Activated T-cell treated with anti-CD3 and anti-CD28 coated beads, Interleukin-2, amount 50 U/mL, for 4 hours (primary cell): ENCODE results near the gene AMBRA1. TPM values are rescaled to one million over a fixed set of nuclear protein-coding genes. Genes with fewer than 3 reads are reported as not detected.

Experiments
- ATAC-seq, 2 donors: fragments of 200-7000 bp; cut with Tn5 transposase; one replicate each; pipeline ENCODE4 v1.10.0; 2021
- DNase-seq: peaks from one replicate; pipeline ENCODE4 v3.0.0-alpha.2; 2020
- H3K27me3 Mint-ChIP-seq: one replicate; pipeline ENCODE4 v1.8.0; 2021; ENCODE audit warnings: low read depth, mixed read lengths
- H3K36me3 Mint-ChIP-seq: one replicate; pipeline ENCODE4 v1.8.0; 2022; ENCODE audit warnings: mixed read lengths; ENCODE audit not compliant: insufficient read depth
- H3K4me1 Mint-ChIP-seq: one replicate; pipeline ENCODE4 v1.8.0; 2021; ENCODE audit warnings: low read depth, mixed read lengths
- H3K4me3 Mint-ChIP-seq: one replicate; pipeline ENCODE4 v1.8.0; 2021; ENCODE audit warnings: mild to moderate bottlenecking, moderate library complexity, mixed read lengths
- H3K9me3 Mint-ChIP-seq: one replicate; pipeline ENCODE4 v1.8.0; 2021; ENCODE audit warnings: mixed read lengths
- total RNA-seq, 3 donors: library from RNA; stranded (reverse); gene quantifications; one replicate each; pipeline ENCODE4 v1.2.1, GENCODE V29; 2021

Gene AMBRA1
- total RNA-seq, 3 donors from 2014 or later = 30.7 to 36.1 (median 31.7) TPM

DNA sequence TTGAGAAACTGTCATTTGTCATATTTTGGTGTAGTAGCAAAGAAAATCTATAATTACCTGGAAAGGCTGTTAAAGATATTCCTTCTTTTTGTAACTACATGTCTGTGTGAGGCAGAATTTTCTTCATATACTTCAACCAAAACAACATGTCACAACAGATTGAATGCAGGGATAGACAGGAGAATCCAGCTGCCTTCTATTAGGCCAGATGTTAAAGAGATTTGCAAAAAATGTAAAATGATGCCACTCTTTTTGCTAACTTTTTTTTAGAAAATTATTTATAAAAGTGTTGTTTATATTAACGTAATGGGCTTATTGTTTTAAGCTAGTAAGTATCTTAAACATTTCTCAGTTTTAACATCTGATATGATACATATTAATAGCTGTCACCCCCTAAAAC, 233.9 kb downstream of the AMBRA1 start:
- Mint-ChIP-seq H3K27me3 (no peaks in the 10 kb centered on the region), H3K4me1 (peaks cover 72% of the 10 kb centered on the region), H3K36me3 (peaks cover 5% of the 10 kb centered on the region), H3K4me3 (no peak overlapping the region), H3K9me3 (no peaks in the 10 kb centered on the region)
- DNase-seq = no peak
- no peak for ATAC-seq

GRCh38 chr11:46357483-46357936, 236.3 kb downstream of the AMBRA1 start:
- DNase-seq (no peak), ATAC-seq (no peak)
- peak overlapping the region; percentile 22 for H3K4me3 Mint-ChIP-seq
- peaks cover 4% of the 10 kb centered on the region for H3K36me3 Mint-ChIP-seq
- peaks cover 74% of the 10 kb centered on the region for H3K4me1 Mint-ChIP-seq
- H3K27me3 Mint-ChIP-seq = no peaks in the 10 kb centered on the region
- H3K9me3 Mint-ChIP-seq = no peaks in the 10 kb centered on the region

GRCh38 chr11:46356924-46357482, 236.8 kb downstream of the AMBRA1 start:
- H3K4me1 Mint-ChIP-seq = peaks cover 72% of the 10 kb centered on the region
- peaks cover 4% of the 10 kb centered on the region for H3K36me3 Mint-ChIP-seq
- H3K27me3 Mint-ChIP-seq = no peaks in the 10 kb centered on the region
- H3K4me3 Mint-ChIP-seq = no peak overlapping the region
- no peak for DNase-seq
- no peak for ATAC-seq
- H3K9me3 Mint-ChIP-seq = no peaks in the 10 kb centered on the region

GRCh38 chr11:46353698-46354097, 240.1 kb downstream of the AMBRA1 start:
- no peaks in the 10 kb centered on the region for H3K9me3 Mint-ChIP-seq
- ATAC-seq (peak; percentile 28 to 34), DNase-seq (peak; percentile 70)
- H3K36me3 Mint-ChIP-seq = peaks cover 4% of the 10 kb centered on the region
- H3K4me3 Mint-ChIP-seq = peak overlapping the region; percentile 80
- no peaks in the 10 kb centered on the region for H3K27me3 Mint-ChIP-seq
- H3K4me1 Mint-ChIP-seq = peaks cover 87% of the 10 kb centered on the region

DNA sequence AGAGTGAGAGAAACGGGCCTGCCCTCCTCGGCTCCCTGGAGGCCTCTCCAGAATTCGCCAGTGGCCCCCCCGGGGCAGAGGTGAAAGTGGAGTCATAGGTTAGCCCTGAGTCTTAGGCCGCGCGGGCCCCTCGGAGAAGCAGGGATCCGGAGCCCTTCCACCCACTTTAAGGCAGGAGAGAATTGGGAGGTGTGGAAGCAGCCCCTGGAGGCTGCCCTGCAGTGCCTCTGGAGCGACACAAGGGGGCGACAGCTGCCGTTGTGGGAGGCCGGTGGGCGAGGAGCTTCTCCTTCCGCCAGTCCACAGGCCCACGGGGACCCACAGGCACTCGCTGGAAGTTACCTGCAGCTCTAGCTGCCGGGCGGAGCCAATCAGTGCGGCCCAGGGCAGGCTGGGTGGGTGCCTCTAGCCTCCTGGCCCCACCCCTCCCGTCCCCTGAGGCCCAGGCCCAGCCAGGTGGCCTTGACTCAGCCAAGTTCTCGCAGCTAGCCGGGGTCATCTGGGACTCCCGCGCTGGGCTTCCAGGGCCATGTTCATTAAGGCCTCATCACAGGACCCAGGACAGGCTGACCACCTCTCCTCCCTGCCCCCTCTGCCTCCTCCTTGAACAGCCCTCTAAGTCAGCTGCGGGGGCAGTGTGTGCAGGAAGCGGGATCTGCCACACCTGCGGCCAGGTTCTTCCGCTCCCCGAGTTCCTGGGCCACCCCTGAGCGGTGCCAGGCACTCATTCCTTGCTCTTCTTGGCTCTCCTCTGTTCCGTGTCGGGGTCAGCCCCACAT, 241.6 kb downstream of the AMBRA1 start:
- H3K36me3 Mint-ChIP-seq = peaks cover 4% of the 10 kb centered on the region
- DNase-seq (peak; percentile 72), ATAC-seq (peak; percentile 33 to 50)
- H3K27me3 Mint-ChIP-seq = no peaks in the 10 kb centered on the region
- peaks cover 79% of the 10 kb centered on the region for H3K4me1 Mint-ChIP-seq
- no peaks in the 10 kb centered on the region for H3K9me3 Mint-ChIP-seq
- H3K4me3 Mint-ChIP-seq = peak overlapping the region; percentile 80

DNA sequence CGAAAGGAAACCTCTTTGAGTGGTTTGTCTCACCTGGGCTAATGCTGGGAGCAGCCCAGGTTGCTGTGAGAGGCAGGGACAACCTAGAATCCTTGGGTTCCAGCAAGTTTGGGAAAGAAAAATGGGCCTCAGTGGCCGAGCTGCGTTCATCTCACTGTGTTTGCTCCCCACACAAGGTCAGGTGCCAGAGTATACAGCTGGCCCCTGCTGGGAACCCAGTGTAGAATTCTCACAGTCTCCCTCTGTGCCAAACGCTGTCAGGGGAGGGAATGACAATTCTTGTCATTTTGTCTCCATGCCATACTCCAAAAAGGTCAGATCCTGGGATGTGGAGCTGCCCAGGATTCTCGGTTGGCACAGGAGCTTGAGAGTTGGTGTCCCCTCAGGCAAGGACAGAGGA, 242.2 kb downstream of the AMBRA1 start:
- DNase-seq = no peak
- ATAC-seq = no peak
- Mint-ChIP-seq H3K4me3 (peak overlapping the region; percentile 80), H3K9me3 (no peaks in the 10 kb centered on the region), H3K36me3 (peaks cover 4% of the 10 kb centered on the region), H3K4me1 (peaks cover 77% of the 10 kb centered on the region), H3K27me3 (no peaks in the 10 kb centered on the region)

- Mint-ChIP-seq H3K4me1 (peaks cover 77% of the 10 kb centered on the region), H3K4me3 (peak overlapping the region; percentile 80), H3K9me3 (no peaks in the 10 kb centered on the region), H3K36me3 (peaks cover 1% of the 10 kb centered on the region), H3K27me3 (no peaks in the 10 kb centered on the region)
- ATAC-seq = no peak
- DNase-seq = no peak
These were observed 242.7 kb downstream of the AMBRA1 start for GRCh38 chr11:46351148-46351547.

- H3K4me3 Mint-ChIP-seq = peak overlapping the region; percentile 80
- no peaks in the 10 kb centered on the region for H3K36me3 Mint-ChIP-seq
- H3K4me1 Mint-ChIP-seq = peaks cover 78% of the 10 kb centered on the region
- H3K9me3 Mint-ChIP-seq = no peaks in the 10 kb centered on the region
- no peaks in the 10 kb centered on the region for H3K27me3 Mint-ChIP-seq
- ATAC-seq (no peak), DNase-seq (no peak)
These were observed 243.1 kb downstream of the AMBRA1 start for GRCh38 chr11:46350695-46351094.

- Mint-ChIP-seq H3K9me3 (no peaks in the 10 kb centered on the region), H3K4me1 (peaks cover 83% of the 10 kb centered on the region), H3K4me3 (peak overlapping the region; percentile 92), H3K27me3 (no peaks in the 10 kb centered on the region), H3K36me3 (no peaks in the 10 kb centered on the region)
- ATAC-seq (peak; percentile 5 to 14), DNase-seq (peak; percentile 48)
These were observed 245.0 kb downstream of the AMBRA1 start for GRCh38 chr11:46348566-46349401.

DNA sequence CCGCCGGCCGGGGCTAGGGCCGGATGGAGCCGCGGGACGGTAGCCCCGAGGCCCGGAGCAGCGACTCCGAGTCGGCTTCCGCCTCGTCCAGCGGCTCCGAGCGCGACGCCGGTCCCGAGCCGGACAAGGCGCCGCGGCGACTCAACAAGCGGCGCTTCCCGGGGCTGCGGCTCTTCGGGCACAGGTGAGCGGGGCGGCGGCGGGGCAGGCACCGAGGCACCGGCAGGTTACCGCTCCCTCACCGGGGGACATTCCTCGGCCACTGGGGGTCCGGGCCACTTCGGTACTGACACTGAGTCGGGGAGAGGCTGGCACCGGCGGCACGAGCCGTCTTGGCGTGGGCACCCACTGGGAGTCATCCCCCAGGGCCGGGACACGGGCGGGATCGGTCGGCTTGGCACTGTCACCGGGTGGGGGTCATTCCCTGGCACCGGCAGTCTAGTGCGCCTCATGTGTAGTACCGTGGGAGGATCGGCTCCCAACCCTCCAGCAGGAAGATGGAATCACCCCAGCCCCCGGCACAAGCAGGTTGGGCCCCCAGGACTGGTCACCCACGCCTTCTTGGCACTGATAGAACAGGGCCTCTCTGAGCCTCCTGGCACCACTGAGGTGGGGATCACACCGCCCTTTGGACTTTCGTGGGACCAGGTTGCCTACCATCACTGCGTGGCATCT, 246.0 kb downstream of the AMBRA1 start:
- DNase-seq (no peak), ATAC-seq (peak; percentile 1)
- H3K9me3 Mint-ChIP-seq = no peaks in the 10 kb centered on the region
- no peaks in the 10 kb centered on the region for H3K36me3 Mint-ChIP-seq
- no peaks in the 10 kb centered on the region for H3K27me3 Mint-ChIP-seq
- peaks cover 82% of the 10 kb centered on the region for H3K4me1 Mint-ChIP-seq
- peak overlapping the region; percentile 92 for H3K4me3 Mint-ChIP-seq

DNA sequence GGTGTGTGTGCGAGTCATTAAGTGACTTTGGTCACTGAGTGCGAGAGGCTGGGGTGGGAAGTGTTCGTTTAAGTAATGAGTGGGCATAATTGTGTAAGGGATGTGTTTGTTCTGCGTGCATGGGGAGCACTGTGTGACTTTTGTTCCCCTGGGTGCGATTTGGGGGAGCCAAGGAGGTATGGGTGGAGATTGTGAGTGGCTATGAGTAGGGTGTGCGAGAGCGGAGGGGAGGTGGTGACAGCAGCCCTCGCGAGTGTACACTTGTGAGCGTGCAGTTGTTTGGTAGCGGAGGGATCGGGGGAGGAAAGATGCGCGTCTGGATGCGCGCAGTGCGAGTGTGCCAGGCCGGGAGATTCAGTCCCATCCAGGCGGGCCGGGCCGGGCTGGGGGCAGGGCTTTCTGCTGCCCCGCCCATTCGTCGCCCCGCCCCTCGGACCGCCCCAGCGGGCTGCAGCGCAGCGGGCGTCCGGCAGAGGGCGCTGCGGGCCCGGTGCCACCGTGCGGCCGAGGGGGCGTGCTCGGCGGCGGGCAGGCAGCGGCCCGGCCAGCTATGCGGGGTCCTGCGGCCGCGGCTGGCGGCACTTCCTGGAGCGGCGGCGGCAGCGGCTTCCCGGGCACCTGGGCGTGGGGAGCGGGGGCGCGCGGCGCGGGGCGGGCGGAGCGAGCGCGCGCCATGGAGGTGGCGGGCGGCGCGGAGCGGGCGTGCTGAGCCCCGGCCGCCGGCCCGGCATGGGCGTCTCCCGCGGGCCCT, 246.8 kb downstream of the AMBRA1 start, which contains the start of gene DGKZ:
DGKZ (plus strand) TSS at position 578 of the 751 bp plus-strand sequence. CDS start 197 bp downstream, outside the sequence.
- H3K9me3 Mint-ChIP-seq = no peaks in the 10 kb centered on the region
- DNase-seq = peak; percentile 84
- peak; percentile 72 for ATAC-seq
- peaks cover 84% of the 10 kb centered on the region for H3K4me1 Mint-ChIP-seq
- no peaks in the 10 kb centered on the region for H3K36me3 Mint-ChIP-seq
- no peaks in the 10 kb centered on the region for H3K27me3 Mint-ChIP-seq
- H3K4me3 Mint-ChIP-seq = peak within 1 kb of the TSS; percentile 92
